Body of pancreas (tissue), 4 donors: ENCODE measurements around the gene SEMA6A.

Experiments used
- POLR2A ChIP-seq, 3 donors: fragments of 450-650 bp; IDR thresholded peaks; one replicate each; pipeline ENCODE4 v1.6.1; 2016; ENCODE audit warnings: antibody characterized with exemption in 3 of 3, mild to moderate bottlenecking in 2 of 3
- TF ChIP-seq, protein P1 (sequence below), 7 experiments: fragments of 450-650 bp in 4 of 7; fragments of 200-600 bp in 3 of 7; sonication (generic) in 3 of 7; IDR thresholded peaks; one replicate each; pipeline ENCODE4 v1.5.1; 2016 to 2019; ENCODE audit warnings: antibody characterized with exemption in 7 of 7

DNA sequence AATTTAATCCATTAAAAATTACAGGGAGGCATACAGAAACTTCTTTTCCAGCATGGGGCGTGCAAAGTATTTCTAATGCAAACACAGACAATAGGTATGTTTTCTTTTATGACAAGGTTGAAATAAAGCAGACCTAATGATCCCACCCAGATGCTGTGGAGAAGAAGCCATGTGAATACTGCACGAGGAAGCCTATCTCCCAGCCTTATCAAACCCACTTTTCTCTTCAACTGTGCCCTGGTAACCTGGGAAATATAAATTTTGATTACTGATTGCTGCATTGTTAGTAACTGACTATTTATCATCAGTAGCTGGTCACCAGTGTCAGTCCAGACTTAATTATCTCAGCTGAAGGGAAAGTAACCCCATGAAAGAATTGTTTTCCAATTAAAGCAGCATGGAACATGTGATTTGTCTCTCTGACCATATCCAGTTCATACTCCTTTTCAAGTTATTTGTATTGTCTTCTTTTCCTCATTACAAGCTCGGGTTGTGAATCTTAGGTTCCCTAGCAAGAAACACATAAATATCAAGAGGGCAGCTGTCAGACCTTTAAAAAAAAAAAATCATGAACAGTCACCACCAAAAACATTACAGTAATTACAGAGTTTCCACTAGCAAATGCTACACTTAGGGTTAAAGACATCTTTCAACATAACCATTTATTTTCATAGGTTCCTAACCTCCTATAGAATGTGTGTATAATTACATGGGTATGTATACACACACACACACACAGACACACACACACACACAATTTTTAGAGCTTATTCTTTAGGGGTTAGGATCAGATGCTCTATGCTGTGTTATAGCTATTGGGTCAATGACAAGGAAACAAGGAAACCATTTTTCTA lies 50.3 kb downstream of the SEMA6A start:
- TF ChIP-seq, protein P1, sequence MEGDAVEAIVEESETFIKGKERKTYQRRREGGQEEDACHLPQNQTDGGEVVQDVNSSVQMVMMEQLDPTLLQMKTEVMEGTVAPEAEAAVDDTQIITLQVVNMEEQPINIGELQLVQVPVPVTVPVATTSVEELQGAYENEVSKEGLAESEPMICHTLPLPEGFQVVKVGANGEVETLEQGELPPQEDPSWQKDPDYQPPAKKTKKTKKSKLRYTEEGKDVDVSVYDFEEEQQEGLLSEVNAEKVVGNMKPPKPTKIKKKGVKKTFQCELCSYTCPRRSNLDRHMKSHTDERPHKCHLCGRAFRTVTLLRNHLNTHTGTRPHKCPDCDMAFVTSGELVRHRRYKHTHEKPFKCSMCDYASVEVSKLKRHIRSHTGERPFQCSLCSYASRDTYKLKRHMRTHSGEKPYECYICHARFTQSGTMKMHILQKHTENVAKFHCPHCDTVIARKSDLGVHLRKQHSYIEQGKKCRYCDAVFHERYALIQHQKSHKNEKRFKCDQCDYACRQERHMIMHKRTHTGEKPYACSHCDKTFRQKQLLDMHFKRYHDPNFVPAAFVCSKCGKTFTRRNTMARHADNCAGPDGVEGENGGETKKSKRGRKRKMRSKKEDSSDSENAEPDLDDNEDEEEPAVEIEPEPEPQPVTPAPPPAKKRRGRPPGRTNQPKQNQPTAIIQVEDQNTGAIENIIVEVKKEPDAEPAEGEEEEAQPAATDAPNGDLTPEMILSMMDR (IDR thresholded peaks at IDR 0.05): no peak
- no peak for TF ChIP-seq POLR2A (IDR thresholded peaks at IDR 0.05)
